ENCODE data around the gene ELL.

GRCh38 chr19:18457483-18458331 is 64.2 kb downstream of the ELL start:
- TF ChIP-seq CTCF (conservative IDR thresholded peaks at IDR 0.05; ENCODE audit: low read depth, low read length) = no peak
- no peak for TF ChIP-seq EZH2 (IDR thresholded peaks at IDR 0.05; ENCODE audit: low read length, unreplicated experiment)

Measured in PC-3 (cell line).